Measurements from ENCODE around the gene USP10.

USP10 gene

GRCh38 chr16:84828322-84828721 lies 128.5 kb downstream of the USP10 start:
- ChIA-PET CTCF (interaction anchor here (1.0 to 1.2 kb wide), 2 partner anchors 32 to 124 kb away, joined by 3 read pairs; no protein-coding TSS in a partner anchor), POLR2A (no interaction called here)
- Histone ChIP-seq H3K27ac (ENCODE audit: insufficient read depth in 1 of 2, low read depth in 1 of 2, low read length in 2 of 2, poor library complexity in 1 of 2, severe bottlenecking in 2 of 2) (no peak overlapping the region), H3K9me3 (ENCODE audit: control extremely low read depth in 1 of 5, control insufficient read depth in 4 of 5, insufficient read depth in 2 of 5, low read depth in 1 of 5, low read length in 4 of 5) (no peaks in the 10 kb centered on the region), H3K36me3 (ENCODE audit: control insufficient read depth in 4 of 4, insufficient read depth in 4 of 4, low read length in 3 of 4) (no peaks in the 10 kb centered on the region), H3K4me1 (ENCODE audit: control extremely low read depth in 1 of 4, control insufficient read depth in 4 of 4, insufficient read depth in 4 of 4, low read length in 3 of 4) (no peaks in the 10 kb centered on the region), H3K4me3 (ENCODE audit: control insufficient read depth in 1 of 7, extremely low read depth in 1 of 7, insufficient read depth in 4 of 7, low read depth in 2 of 7, low read length in 6 of 7) (no peak overlapping the region), H3K27me3 (replicated peaks in 2 of 5; ENCODE audit: control insufficient read depth in 4 of 5, insufficient read depth in 5 of 5, low read length in 4 of 5) (peaks cover 0 to 16% (median 10%) of the 10 kb centered on the region in 5 experiments)
- DNase-seq = no peak
- 100% methylated on average over 4 of the region's 5 CpGs for WGBS (ENCODE audit: insufficient coverage)
